Measurements from ENCODE around the gene KRT82. TPM values are rescaled to one million over a fixed set of nuclear protein-coding genes. Genes with fewer than 3 reads are reported as not detected.

Gene KRT82
- total RNA-seq, 4 donors from 2014 or later: not detected

- DNase-seq: no peak
- H3K4me1 ChIP-seq: peaks cover 0 to 21% (median 0%) of the 10 kb centered on the region in 3 donors
- no peak for TF ChIP-seq CTCF (IDR thresholded peaks at IDR 0.05)
- TF ChIP-seq POLR2A (IDR thresholded peaks at IDR 0.05): no peak
- peaks cover 0 to 59% (median 0%) of the 10 kb centered on the region in 4 donors for H3K27me3 ChIP-seq
- H3K9me3 ChIP-seq: no peaks in the 10 kb centered on the region
- H3K36me3 ChIP-seq: no peaks in the 10 kb centered on the region
- intact Hi-C loops (cut with DNase I): no loop called here
- no peak overlapping the region for H3K4me3 ChIP-seq
- WGBS, 2 donors: 60 to 88% methylated on average over 1 to 2 of the region's 5 CpGs
- no peak overlapping the region for H3K27ac ChIP-seq
Observed at GRCh38 chr12:52358575-52359350, 47.4 kb downstream of the KRT82 start.

GRCh38 chr12:52356762-52357580 lies 49.2 kb downstream of the KRT82 start:
- DNase-seq: no peak
- H3K9me3 ChIP-seq: no peaks in the 10 kb centered on the region
- H3K27ac ChIP-seq: no peak overlapping the region
- no peak overlapping the region for H3K4me3 ChIP-seq
- TF ChIP-seq CTCF (IDR thresholded peaks at IDR 0.05) (no peak), POLR2A (IDR thresholded peaks at IDR 0.05) (no peak)
- H3K4me1 ChIP-seq: peaks cover 0 to 22% (median 0%) of the 10 kb centered on the region in 3 donors
- 87% methylated on average over 10 to 13 of the region's 20 CpGs for WGBS, 2 donors
- H3K36me3 ChIP-seq: no peaks in the 10 kb centered on the region
- peaks cover 0 to 59% (median 0%) of the 10 kb centered on the region in 4 donors for H3K27me3 ChIP-seq
- intact Hi-C loops (cut with DNase I): no loop called here

- WGBS, 2 donors: 83 to 86% methylated on average over 4 to 11 of the region's 56 CpGs
- Histone ChIP-seq H3K36me3 (no peaks in the 10 kb centered on the region), H3K27me3 (peaks cover 0 to 66% (median 0%) of the 10 kb centered on the region in 4 donors), H3K4me1 (peaks cover 0 to 27% (median 0%) of the 10 kb centered on the region in 3 donors), H3K9me3 (no peaks in the 10 kb centered on the region), H3K4me3 (no peak overlapping the region), H3K27ac (no peak overlapping the region)
- DNase-seq: no peak
- intact Hi-C loops (cut with DNase I): no loop called here
- no peak for TF ChIP-seq CTCF (IDR thresholded peaks at IDR 0.05)
- TF ChIP-seq POLR2A (IDR thresholded peaks at IDR 0.05): no peak
Observed at GRCh38 chr12:52356031-52356761, 49.9 kb downstream of the KRT82 start.

- H3K27me3 ChIP-seq: peaks cover 0 to 76% (median 0%) of the 10 kb centered on the region in 4 donors
- intact Hi-C loops (cut with DNase I): no loop called here
- no peaks in the 10 kb centered on the region for H3K9me3 ChIP-seq
- H3K4me3 ChIP-seq: no peak overlapping the region
- no peaks in the 10 kb centered on the region for H3K36me3 ChIP-seq
- no peak overlapping the region for H3K27ac ChIP-seq
- 89 to 90% methylated on average over 6 to 8 of the region's 8 CpGs for WGBS, 2 donors
- DNase-seq: no peak
- H3K4me1 ChIP-seq: peaks cover 0 to 20% (median 0%) of the 10 kb centered on the region in 3 donors
- no peak for TF ChIP-seq POLR2A (IDR thresholded peaks at IDR 0.05)
- no peak for TF ChIP-seq CTCF (IDR thresholded peaks at IDR 0.05)
Observed at GRCh38 chr12:52355176-52355575, 51.0 kb downstream of the KRT82 start.
